Loucy (cell line): ENCODE data around the gene PLEKHH1.
"Not testable (repeated sequence)": the region's sequence is repeated elsewhere in the genome, so short reads cannot be mapped to it uniquely, and the experiment has no call there.

Experiments used
- H2AFZ ChIP-seq: fragments of 200-600 bp; sonication (generic); 2 replicates; pipeline ENCODE4 v1.6.0; 2016; ENCODE audit warnings: antibody characterized with exemption, mild to moderate bottlenecking, low read length, moderate library complexity
- H3F3A ChIP-seq: fragments of 200-600 bp; 2 replicates; pipeline ENCODE4 v1.6.0; 2016; ENCODE audit warnings: antibody characterized with exemption, low read depth, mild to moderate bottlenecking
- H3K27me3 ChIP-seq: fragments of 200-600 bp; sonication (generic); 2 replicates; pipeline ENCODE4 v1.6.1; 2014; ENCODE audit warnings: low read length, mild to moderate bottlenecking; ENCODE audit not compliant: insufficient read depth, poor library complexity, severe bottlenecking
- H3K36me3 ChIP-seq: fragments of 200-600 bp; sonication (generic); 2 replicates; pipeline ENCODE4 v1.6.1; 2016; ENCODE audit warnings: low read length; ENCODE audit not compliant: insufficient read depth
- H3K4me1 ChIP-seq: fragments of 200-600 bp; sonication (generic); 2 replicates; pipeline ENCODE4 v1.5.1; 2014; ENCODE audit warnings: low read length, mild to moderate bottlenecking; ENCODE audit not compliant: insufficient read depth, poor library complexity, severe bottlenecking
- H3K4me2 ChIP-seq: fragments of 200-600 bp; sonication (generic); 2 replicates; pipeline ENCODE4 v1.6.0; 2014; ENCODE audit warnings: antibody characterized with exemption, low read length, low read depth, mild to moderate bottlenecking; ENCODE audit not compliant: poor library complexity, severe bottlenecking
- H3K4me3 ChIP-seq: fragments of 200-600 bp; sonication (generic); 2 replicates; pipeline ENCODE4 v1.5.1; 2014; ENCODE audit warnings: low read length, mild to moderate bottlenecking, mixed read lengths; ENCODE audit not compliant: poor library complexity, severe bottlenecking
- H3K79me2 ChIP-seq: fragments of 200-600 bp; sonication (generic); 2 replicates; pipeline ENCODE4 v1.6.1; 2014; ENCODE audit warnings: low read length; ENCODE audit not compliant: insufficient read depth
- H3K9ac ChIP-seq: fragments of 200-600 bp; sonication (generic); 2 replicates; pipeline ENCODE4 v1.6.0; 2014; ENCODE audit warnings: mild to moderate bottlenecking, low read depth, low read length, moderate library complexity; ENCODE audit not compliant: poor library complexity, severe bottlenecking
- H3K9me2 ChIP-seq: fragments of 200-600 bp; sonication (generic); replicated peaks from 2 replicates; pipeline ENCODE4 v1.6.1; 2016; ENCODE audit warnings: low read depth, low read length, mixed read lengths
- H3K9me3 ChIP-seq: fragments of 200-600 bp; sonication (generic); 2 replicates; pipeline ENCODE4 v1.6.1; 2014; ENCODE audit warnings: mild to moderate bottlenecking, antibody characterized with exemption, low read length, low read depth; ENCODE audit not compliant: insufficient read depth
- H4K20me1 ChIP-seq: fragments of 200-600 bp; sonication (generic); 2 replicates; pipeline ENCODE4 v1.6.0; 2014; ENCODE audit warnings: antibody characterized with exemption, low read length, mild to moderate bottlenecking; ENCODE audit not compliant: insufficient read depth, poor library complexity, severe bottlenecking
- CTCF ChIP-seq: fragments of 200-600 bp; sonication (generic); conservative IDR thresholded peaks from 2 replicates; pipeline ENCODE4 v1.5.1; 2014; ENCODE audit warnings: mild to moderate bottlenecking, antibody characterized with exemption, low read length
- EZH2phosphoT487 ChIP-seq: fragments of 200-600 bp; IDR thresholded peaks from 2 replicates; pipeline ENCODE4 v1.6.1; 2018; ENCODE audit warnings: antibody characterized with exemption, mild to moderate bottlenecking, moderate library complexity, borderline replicate concordance

PLEKHH1 gene

GRCh38 chr14:67541448-67542387 is 8.6 kb downstream of the PLEKHH1 start:
- Histone ChIP-seq H3K4me3 (no peak overlapping the region), H3K4me1 (no peaks in the 10 kb centered on the region), H3K9me2 (no peaks in the 10 kb centered on the region), H4K20me1 (no peaks in the 10 kb centered on the region), H3K79me2 (no peaks in the 10 kb centered on the region), H3K9me3 (no peaks in the 10 kb centered on the region), H3F3A (no peaks in the 10 kb centered on the region), H2AFZ (no peak overlapping the region), H3K4me2 (no peak overlapping the region), H3K36me3 (no peaks in the 10 kb centered on the region), H3K9ac (no peak overlapping the region), H3K27me3 (no peaks in the 10 kb centered on the region)
- TF ChIP-seq CTCF (no peak), EZH2phosphoT487 (no peak)

- not testable (repeated sequence) for H3K36me3 ChIP-seq, H3K9ac ChIP-seq, H3K27me3 ChIP-seq
These were observed 9.5 kb downstream of the PLEKHH1 start for GRCh38 chr14:67542620-67543019.

GRCh38 chr14:67544590-67544989 is 11.5 kb downstream of the PLEKHH1 start:
- no peak overlapping the region for H2AFZ ChIP-seq
- H3K27me3 ChIP-seq, result no peaks in the 10 kb centered on the region
- H3K79me2 ChIP-seq, result no peaks in the 10 kb centered on the region
- no peaks in the 10 kb centered on the region for H3K9me3 ChIP-seq
- H3F3A ChIP-seq, result no peaks in the 10 kb centered on the region
- H3K4me3 ChIP-seq, result no peak overlapping the region
- H4K20me1 ChIP-seq, result no peaks in the 10 kb centered on the region
- H3K36me3 ChIP-seq, result no peaks in the 10 kb centered on the region
- H3K9me2 ChIP-seq, result no peaks in the 10 kb centered on the region
- H3K4me1 ChIP-seq, result no peaks in the 10 kb centered on the region
- no peak overlapping the region for H3K4me2 ChIP-seq
- TF ChIP-seq CTCF, result no peak
- no peak for TF ChIP-seq EZH2phosphoT487
- no peak overlapping the region for H3K9ac ChIP-seq

More at GRCh38 chr14:67542620-67543019, 9.5 kb downstream of the PLEKHH1 start:
- H3K79me2 ChIP-seq, H3K9me3 ChIP-seq, H3K4me1 ChIP-seq, H3K4me3 ChIP-seq, H3K4me2 ChIP-seq, H2AFZ ChIP-seq, H4K20me1 ChIP-seq, H3K9me2 ChIP-seq, H3F3A ChIP-seq: not testable (repeated sequence)
